Lower leg skin (tissue), 3 donors: ENCODE results near the gene TMEM181.

Source experiments
- CTCF ChIP-seq, 3 donors: fragments of 450-650 bp; IDR thresholded peaks; one replicate each; pipeline ENCODE4 v1.5.1; 2016; ENCODE audit warnings: antibody characterized with exemption in 3 of 3, mild to moderate bottlenecking in 3 of 3, moderate library complexity in 2 of 3
- POLR2A ChIP-seq, 2 donors: fragments of 450-650 bp; IDR thresholded peaks; one replicate each; pipeline ENCODE4 v1.6.1; 2016 to 2017; ENCODE audit warnings: antibody characterized with exemption in 2 of 2, mild to moderate bottlenecking in 1 of 2, moderate library complexity in 1 of 2

DNA sequence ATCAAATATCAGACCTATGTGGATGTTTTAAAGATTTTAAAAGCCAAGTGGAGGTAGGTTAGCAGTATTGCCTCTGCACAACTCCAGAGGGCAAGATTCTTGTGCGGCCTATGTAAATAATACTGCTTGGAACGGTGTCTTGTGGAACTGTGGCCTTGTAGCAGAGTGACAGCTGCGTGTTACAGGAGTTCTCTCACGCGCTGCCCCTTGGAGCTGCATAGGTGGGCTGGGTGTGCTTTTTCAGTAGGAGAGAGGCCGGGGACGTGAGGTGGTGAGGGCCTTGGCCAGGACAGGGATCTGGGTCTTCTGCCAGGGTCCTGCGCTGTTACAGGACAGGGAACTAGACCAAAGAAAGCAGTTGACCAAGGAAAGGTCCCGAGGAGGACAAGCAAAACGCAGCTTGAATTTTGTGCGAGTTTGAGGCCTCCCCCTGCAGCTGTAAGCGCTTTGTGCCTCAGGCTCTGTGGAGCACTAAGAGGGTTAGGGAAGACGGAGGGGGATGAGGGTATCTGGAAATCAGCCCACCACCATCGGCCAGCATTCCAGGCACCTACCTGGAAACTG is 1.5 kb downstream of the TMEM181 start:
- no peak for TF ChIP-seq CTCF (IDR thresholded peaks at IDR 0.05)
- no peak for TF ChIP-seq POLR2A (IDR thresholded peaks at IDR 0.05)
